Measurements from ENCODE around the gene ST8SIA5.

The ST8SIA5 gene

GRCh38 chr18:46632401-46633071, 124.3 kb downstream of the ST8SIA5 start:
- DNase-seq (ENCODE audit: low read depth) = no peak
- in situ Hi-C loops (cut with HindIII; ENCODE audit: low sequenced_read_pairs) = no loop called here
- no peak for TF ChIP-seq CTCF (IDR thresholded peaks at IDR 0.05; ENCODE audit: low read depth, low read length, missing control alignments)
- no peak overlapping the region for H3K4me3 ChIP-seq (ENCODE audit: low read depth, low read length)

- in situ Hi-C loops (cut with HindIII; ENCODE audit: low sequenced_read_pairs) = no loop called here
- TF ChIP-seq CTCF (IDR thresholded peaks at IDR 0.05; ENCODE audit: low read depth, low read length, missing control alignments) = no peak
- DNase-seq (ENCODE audit: low read depth) = no peak
- H3K4me3 ChIP-seq (ENCODE audit: low read depth, low read length) = no peak overlapping the region
These were observed 125.9 kb downstream of the ST8SIA5 start for GRCh38 chr18:46630991-46631390.

GRCh38 chr18:46630160-46630559, 126.7 kb downstream of the ST8SIA5 start:
- no peak for DNase-seq (ENCODE audit: low read depth)
- no peak for TF ChIP-seq CTCF (IDR thresholded peaks at IDR 0.05; ENCODE audit: low read depth, low read length, missing control alignments)
- in situ Hi-C loops (cut with HindIII; ENCODE audit: low sequenced_read_pairs) = no loop called here
- no peak overlapping the region for H3K4me3 ChIP-seq (ENCODE audit: low read depth, low read length)

GRCh38 chr18:46629361-46629760, 127.5 kb downstream of the ST8SIA5 start:
- no peak overlapping the region for H3K4me3 ChIP-seq (ENCODE audit: low read depth, low read length)
- in situ Hi-C loops (cut with HindIII; ENCODE audit: low sequenced_read_pairs) = no loop called here
- DNase-seq (ENCODE audit: low read depth) = no peak
- TF ChIP-seq CTCF (IDR thresholded peaks at IDR 0.05; ENCODE audit: low read depth, low read length, missing control alignments) = no peak

GRCh38 chr18:46628206-46628605, 128.6 kb downstream of the ST8SIA5 start:
- no peak overlapping the region for H3K4me3 ChIP-seq (ENCODE audit: low read depth, low read length)
- TF ChIP-seq CTCF (IDR thresholded peaks at IDR 0.05; ENCODE audit: low read depth, low read length, missing control alignments) = no peak
- in situ Hi-C loops (cut with HindIII; ENCODE audit: low sequenced_read_pairs) = no loop called here
- no peak for DNase-seq (ENCODE audit: low read depth)

GRCh38 chr18:46627136-46627535, 129.7 kb downstream of the ST8SIA5 start:
- DNase-seq (ENCODE audit: low read depth) = no peak
- in situ Hi-C loops (cut with HindIII; ENCODE audit: low sequenced_read_pairs) = no loop called here
- no peak overlapping the region for H3K4me3 ChIP-seq (ENCODE audit: low read depth, low read length)
- no peak for TF ChIP-seq CTCF (IDR thresholded peaks at IDR 0.05; ENCODE audit: low read depth, low read length, missing control alignments)
